Liver (tissue), 3 donors: ENCODE measurements around the gene CBR3.

Experiments used
- CTCF ChIP-seq: fragments of 150-350 bp; IDR thresholded peaks from 2 replicates; pipeline ENCODE4 v1.5.1; 2017; ENCODE audit warnings: improper control_type of control experiment, low read depth, low read length; ENCODE audit not compliant: missing input control
- GABPA ChIP-seq, 2 donors: IDR thresholded peaks in 1 of 2; conservative IDR thresholded peaks in 1 of 2; 2 replicates each; pipeline ENCODE4 v1.6.1; 2016; ENCODE audit warnings: antibody characterized with exemption in 2 of 2, mild to moderate bottlenecking in 1 of 2, moderate library complexity in 1 of 2
- MAX ChIP-seq: IDR thresholded peaks from 2 replicates; pipeline ENCODE4 v1.6.1; 2016; ENCODE audit warnings: antibody characterized with exemption
- NR2F2 ChIP-seq: IDR thresholded peaks from 2 replicates; pipeline ENCODE4 v1.6.1; 2016; ENCODE audit warnings: antibody characterized with exemption
- RAD21 ChIP-seq, 2 donors: IDR thresholded peaks; 2 replicates each; pipeline ENCODE4 v1.6.1; 2016; ENCODE audit warnings: antibody characterized with exemption in 2 of 2, mild to moderate bottlenecking in 2 of 2
- REST ChIP-seq: IDR thresholded peaks from 2 replicates; pipeline ENCODE4 v1.6.1; 2016; ENCODE audit warnings: antibody characterized with exemption, mild to moderate bottlenecking
- RXRA ChIP-seq, 2 donors: IDR thresholded peaks; 2 replicates each; pipeline ENCODE4 v1.6.1; 2017 to 2018; ENCODE audit warnings: antibody characterized with exemption in 2 of 2, mild to moderate bottlenecking in 1 of 2
- SP1 ChIP-seq: IDR thresholded peaks from 2 replicates; pipeline ENCODE4 v1.6.1; 2018; ENCODE audit warnings: antibody characterized with exemption, mild to moderate bottlenecking
- TAF1 ChIP-seq: conservative IDR thresholded peaks from 2 replicates; pipeline ENCODE4 v1.6.1; 2016; ENCODE audit warnings: antibody characterized with exemption, mild to moderate bottlenecking
- YY1 ChIP-seq: IDR thresholded peaks from 2 replicates; pipeline ENCODE4 v1.6.1; 2016; ENCODE audit warnings: antibody characterized with exemption, mild to moderate bottlenecking
- ZBTB33 ChIP-seq: IDR thresholded peaks from 2 replicates; pipeline ENCODE4 v1.6.1; 2016; ENCODE audit warnings: antibody characterized with exemption
- donor health status: healthy.
- donor health status: healthy.

GRCh38 chr21:36124395-36124794 lies 10.5 kb upstream of the CBR3 start:
- TF ChIP-seq CTCF (no peak), TAF1 (no peak), NR2F2 (no peak), YY1 (no peak), MAX (no peak), RXRA (IDR thresholded peaks at IDR 0.05) (no peak), SP1 (no peak), ZBTB33 (no peak), REST (no peak), GABPA (IDR thresholded peaks at IDR 0.05 in 1 of 2, conservative IDR thresholded peaks at IDR 0.05 in 1 of 2) (no peak), RAD21 (IDR thresholded peaks at IDR 0.05) (no peak)
